ENCODE measurements around the gene PPCDC. TPM values are rescaled to one million over a fixed set of nuclear protein-coding genes. Genes with fewer than 3 reads are reported as not detected.
A peak's percentile ranks its signal among the peaks of the same experiment; 100 is the strongest.

The PPCDC gene
- total RNA-seq, 1 donor from 2014 or later, result 25.0 TPM

GRCh38 chr15:75028991-75029377, 5.6 kb downstream of the PPCDC start:
- no peak overlapping the region for H3K4me3 Mint-ChIP-seq (ENCODE audit: unreplicated experiment)
- no peaks in the 10 kb centered on the region for H3K9me3 Mint-ChIP-seq (ENCODE audit: unreplicated experiment)
- H3K27me3 Mint-ChIP-seq (ENCODE audit: unreplicated experiment), result peaks cover 12% of the 10 kb centered on the region
- H3K36me3 Mint-ChIP-seq (ENCODE audit: low read depth, unreplicated experiment), result peaks cover 12% of the 10 kb centered on the region
- peak overlapping the region; percentile 94 for H3K27ac Mint-ChIP-seq (ENCODE audit: unreplicated experiment)
- TF ChIP-seq, protein P1, sequence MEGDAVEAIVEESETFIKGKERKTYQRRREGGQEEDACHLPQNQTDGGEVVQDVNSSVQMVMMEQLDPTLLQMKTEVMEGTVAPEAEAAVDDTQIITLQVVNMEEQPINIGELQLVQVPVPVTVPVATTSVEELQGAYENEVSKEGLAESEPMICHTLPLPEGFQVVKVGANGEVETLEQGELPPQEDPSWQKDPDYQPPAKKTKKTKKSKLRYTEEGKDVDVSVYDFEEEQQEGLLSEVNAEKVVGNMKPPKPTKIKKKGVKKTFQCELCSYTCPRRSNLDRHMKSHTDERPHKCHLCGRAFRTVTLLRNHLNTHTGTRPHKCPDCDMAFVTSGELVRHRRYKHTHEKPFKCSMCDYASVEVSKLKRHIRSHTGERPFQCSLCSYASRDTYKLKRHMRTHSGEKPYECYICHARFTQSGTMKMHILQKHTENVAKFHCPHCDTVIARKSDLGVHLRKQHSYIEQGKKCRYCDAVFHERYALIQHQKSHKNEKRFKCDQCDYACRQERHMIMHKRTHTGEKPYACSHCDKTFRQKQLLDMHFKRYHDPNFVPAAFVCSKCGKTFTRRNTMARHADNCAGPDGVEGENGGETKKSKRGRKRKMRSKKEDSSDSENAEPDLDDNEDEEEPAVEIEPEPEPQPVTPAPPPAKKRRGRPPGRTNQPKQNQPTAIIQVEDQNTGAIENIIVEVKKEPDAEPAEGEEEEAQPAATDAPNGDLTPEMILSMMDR (IDR thresholded peaks at IDR 0.05; ENCODE audit: unreplicated experiment), result no peak
- DNase-seq (ENCODE audit: low spot score), result no peak
- H3K4me1 Mint-ChIP-seq (ENCODE audit: unreplicated experiment), result peaks cover 79% of the 10 kb centered on the region

GRCh38 chr15:75029378-75030022, 6.1 kb downstream of the PPCDC start:
- Mint-ChIP-seq H3K4me1 (ENCODE audit: unreplicated experiment) (peaks cover 76% of the 10 kb centered on the region), H3K4me3 (ENCODE audit: unreplicated experiment) (peak overlapping the region; percentile 62), H3K27ac (ENCODE audit: unreplicated experiment) (peak overlapping the region; percentile 94), H3K9me3 (ENCODE audit: unreplicated experiment) (no peaks in the 10 kb centered on the region), H3K36me3 (ENCODE audit: low read depth, unreplicated experiment) (peaks cover 12% of the 10 kb centered on the region), H3K27me3 (ENCODE audit: unreplicated experiment) (peaks cover 12% of the 10 kb centered on the region)
- TF ChIP-seq, protein P1 (IDR thresholded peaks at IDR 0.05; ENCODE audit: unreplicated experiment), result peak; percentile 98
- peak; percentile 97 for DNase-seq (ENCODE audit: low spot score)

GRCh38 chr15:75030023-75030413, 6.6 kb downstream of the PPCDC start:
- Mint-ChIP-seq H3K27me3 (ENCODE audit: unreplicated experiment) (peaks cover 11% of the 10 kb centered on the region), H3K9me3 (ENCODE audit: unreplicated experiment) (no peaks in the 10 kb centered on the region), H3K27ac (ENCODE audit: unreplicated experiment) (peak overlapping the region; percentile 94), H3K4me1 (ENCODE audit: unreplicated experiment) (peaks cover 70% of the 10 kb centered on the region), H3K36me3 (ENCODE audit: low read depth, unreplicated experiment) (peaks cover 12% of the 10 kb centered on the region), H3K4me3 (ENCODE audit: unreplicated experiment) (no peak overlapping the region)
- TF ChIP-seq, protein P1 (IDR thresholded peaks at IDR 0.05; ENCODE audit: unreplicated experiment), result no peak
- no peak for DNase-seq (ENCODE audit: low spot score)

DNA sequence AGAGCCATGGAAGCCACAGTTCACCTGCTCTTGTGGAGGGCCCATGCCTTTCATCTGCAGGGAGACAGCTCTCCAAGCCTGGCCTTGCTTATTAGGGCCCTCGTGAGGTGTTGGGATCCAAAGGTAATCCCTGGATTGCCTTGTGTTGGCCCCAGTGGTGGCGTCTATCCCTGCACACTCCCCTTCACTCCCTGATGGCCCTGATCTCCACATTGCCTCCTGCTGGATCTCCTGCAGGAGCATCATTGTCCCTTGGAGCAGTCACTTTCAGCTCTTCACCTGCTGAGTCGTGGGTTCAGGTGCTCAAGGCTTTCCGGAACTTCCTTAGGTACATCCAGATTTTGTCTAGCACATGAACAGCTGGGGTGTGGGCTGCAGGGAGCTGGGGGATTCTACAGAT, 7.0 kb downstream of the PPCDC start:
- Mint-ChIP-seq H3K4me1 (ENCODE audit: unreplicated experiment) (peaks cover 66% of the 10 kb centered on the region), H3K36me3 (ENCODE audit: low read depth, unreplicated experiment) (peaks cover 12% of the 10 kb centered on the region), H3K4me3 (ENCODE audit: unreplicated experiment) (no peak overlapping the region), H3K27ac (ENCODE audit: unreplicated experiment) (peak overlapping the region; percentile 94), H3K9me3 (ENCODE audit: unreplicated experiment) (no peaks in the 10 kb centered on the region), H3K27me3 (ENCODE audit: unreplicated experiment) (peaks cover 8% of the 10 kb centered on the region)
- no peak for DNase-seq (ENCODE audit: low spot score)
- TF ChIP-seq, protein P1 (IDR thresholded peaks at IDR 0.05; ENCODE audit: unreplicated experiment), result no peak

DNA sequence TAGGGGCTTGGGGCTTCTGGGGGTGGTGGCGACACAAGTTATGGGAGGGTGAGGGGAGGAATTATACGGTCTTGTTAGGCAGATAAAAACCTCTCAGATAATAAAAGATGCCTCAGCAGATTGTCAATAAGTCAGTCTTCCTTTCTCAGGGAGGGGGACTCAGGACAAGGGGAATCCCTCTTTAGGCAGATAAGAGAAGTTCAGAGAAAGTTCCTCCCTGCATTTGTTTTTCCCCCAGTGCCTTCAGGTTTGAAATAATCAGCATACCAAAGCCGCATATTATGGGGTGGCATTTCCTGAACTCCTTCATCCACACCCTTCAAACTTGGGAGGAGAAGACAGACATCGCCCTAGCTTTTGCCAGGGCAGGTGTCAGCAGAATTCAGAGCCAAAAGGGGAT, 8.5 kb downstream of the PPCDC start:
- peaks cover 18% of the 10 kb centered on the region for H3K36me3 Mint-ChIP-seq (ENCODE audit: low read depth, unreplicated experiment)
- TF ChIP-seq, protein P1 (IDR thresholded peaks at IDR 0.05; ENCODE audit: unreplicated experiment), result no peak
- DNase-seq (ENCODE audit: low spot score), result no peak
- no peak overlapping the region for H3K4me3 Mint-ChIP-seq (ENCODE audit: unreplicated experiment)
- H3K27ac Mint-ChIP-seq (ENCODE audit: unreplicated experiment), result peak overlapping the region; percentile 83
- H3K27me3 Mint-ChIP-seq (ENCODE audit: unreplicated experiment), result peaks cover 8% of the 10 kb centered on the region
- peaks cover 57% of the 10 kb centered on the region for H3K4me1 Mint-ChIP-seq (ENCODE audit: unreplicated experiment)
- H3K9me3 Mint-ChIP-seq (ENCODE audit: unreplicated experiment), result no peaks in the 10 kb centered on the region
